ENCODE data around the gene SLC5A12.

DNA sequence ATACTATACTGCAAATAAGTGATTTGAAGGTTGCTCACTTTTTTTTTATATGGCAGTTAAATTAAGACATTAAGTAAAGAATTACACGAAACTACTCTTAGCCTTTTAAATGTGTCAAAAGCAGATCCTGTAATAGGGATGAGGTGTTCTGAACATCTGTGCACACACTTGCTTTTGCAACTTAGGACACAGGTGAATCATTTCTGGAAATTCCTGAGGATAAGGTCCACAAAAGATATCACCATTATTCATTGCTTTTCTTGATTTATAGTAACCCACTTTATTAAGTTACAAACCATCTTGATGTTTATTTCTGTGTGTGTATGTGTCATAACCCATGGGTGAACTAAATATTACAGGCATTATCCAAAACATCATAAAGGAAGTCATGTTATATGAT is 55.9 kb downstream of the SLC5A12 start:
- TF ChIP-seq, protein P1, sequence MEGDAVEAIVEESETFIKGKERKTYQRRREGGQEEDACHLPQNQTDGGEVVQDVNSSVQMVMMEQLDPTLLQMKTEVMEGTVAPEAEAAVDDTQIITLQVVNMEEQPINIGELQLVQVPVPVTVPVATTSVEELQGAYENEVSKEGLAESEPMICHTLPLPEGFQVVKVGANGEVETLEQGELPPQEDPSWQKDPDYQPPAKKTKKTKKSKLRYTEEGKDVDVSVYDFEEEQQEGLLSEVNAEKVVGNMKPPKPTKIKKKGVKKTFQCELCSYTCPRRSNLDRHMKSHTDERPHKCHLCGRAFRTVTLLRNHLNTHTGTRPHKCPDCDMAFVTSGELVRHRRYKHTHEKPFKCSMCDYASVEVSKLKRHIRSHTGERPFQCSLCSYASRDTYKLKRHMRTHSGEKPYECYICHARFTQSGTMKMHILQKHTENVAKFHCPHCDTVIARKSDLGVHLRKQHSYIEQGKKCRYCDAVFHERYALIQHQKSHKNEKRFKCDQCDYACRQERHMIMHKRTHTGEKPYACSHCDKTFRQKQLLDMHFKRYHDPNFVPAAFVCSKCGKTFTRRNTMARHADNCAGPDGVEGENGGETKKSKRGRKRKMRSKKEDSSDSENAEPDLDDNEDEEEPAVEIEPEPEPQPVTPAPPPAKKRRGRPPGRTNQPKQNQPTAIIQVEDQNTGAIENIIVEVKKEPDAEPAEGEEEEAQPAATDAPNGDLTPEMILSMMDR (IDR thresholded peaks at IDR 0.05): no peak
- TF ChIP-seq POLR2A (IDR thresholded peaks at IDR 0.05): no peak
